DMS53 (cell line): ENCODE data around the gene GRB2.
"Not testable (repeated sequence)": the region's sequence is repeated elsewhere in the genome, so short reads cannot be mapped to it uniquely, and the experiment has no call there.

ENCODE experiments used
- DNase-seq: peaks from one replicate; lab custom pipeline; 2025; lab: John Stamatoyannopoulos, UW

Gene GRB2

DNA sequence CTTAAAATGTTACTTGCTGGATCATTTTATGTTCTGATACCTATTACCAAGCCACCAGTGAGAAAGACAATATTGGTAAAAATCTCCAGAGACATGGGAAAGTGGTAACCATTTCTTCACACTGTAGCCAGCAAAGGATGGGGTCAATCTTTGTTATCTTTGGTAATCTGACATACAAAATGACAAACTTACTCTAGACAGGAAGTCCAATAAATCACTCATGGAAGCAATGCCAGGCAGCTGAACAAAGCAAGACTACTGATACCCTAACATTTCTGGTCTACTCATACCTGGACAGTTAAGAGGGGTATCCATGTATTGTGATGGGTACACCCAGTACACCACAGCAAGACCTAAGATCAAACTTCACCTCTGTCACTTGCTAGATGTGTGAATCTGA, 19.0 kb downstream of the GRB2 start:
- no peak for DNase-seq

GRCh38 chr17:75384751-75385150, 20.7 kb downstream of the GRB2 start:
- no peak for DNase-seq

GRCh38 chr17:75383842-75384195, 21.7 kb downstream of the GRB2 start:
- no peak for DNase-seq

DNA sequence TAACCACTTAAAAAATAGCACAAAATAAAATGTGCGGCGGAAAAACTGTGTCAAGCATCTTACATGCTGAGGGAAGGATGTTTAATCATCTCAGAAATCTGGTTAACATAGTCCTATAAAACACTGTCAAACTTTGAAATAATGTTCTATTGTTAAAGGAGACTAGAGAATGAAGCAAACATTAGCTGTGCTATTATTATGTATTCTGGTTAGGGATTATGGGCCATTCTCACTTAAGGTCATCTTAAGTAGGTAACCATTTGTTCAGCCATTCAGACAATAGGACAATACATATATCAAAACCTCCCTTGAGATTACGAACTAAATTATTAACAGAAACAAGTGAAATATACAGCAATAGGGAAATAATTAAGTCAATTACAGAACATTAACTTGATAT, 24.7 kb downstream of the GRB2 start:
- no peak for DNase-seq

GRCh38 chr17:75380315-75380714, 25.2 kb downstream of the GRB2 start:
- DNase-seq = no peak

DNA sequence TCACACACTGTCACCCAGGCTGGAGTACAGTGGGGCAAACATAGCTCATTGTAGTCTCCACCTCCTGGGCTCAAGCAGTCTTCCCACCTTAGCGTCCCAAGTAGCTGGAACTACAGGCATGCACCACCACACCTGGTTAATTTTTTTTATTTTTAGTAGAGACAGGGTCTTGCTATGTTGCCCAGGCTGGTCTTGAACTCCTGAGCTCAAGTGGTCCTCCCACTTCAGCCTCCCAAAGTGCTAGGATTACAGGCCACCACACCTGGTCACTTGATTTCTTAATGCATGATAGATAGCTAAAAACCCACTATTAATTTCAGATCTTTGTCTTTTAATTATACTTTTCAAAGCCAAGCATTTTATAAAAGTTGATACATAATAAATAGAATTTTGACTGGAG, 26.1 kb downstream of the GRB2 start:
- DNase-seq = not testable (repeated sequence)

- DNase-seq = no peak
Measured at GRCh38 chr17:75373280-75373679, 32.2 kb downstream of the GRB2 start.

DNA sequence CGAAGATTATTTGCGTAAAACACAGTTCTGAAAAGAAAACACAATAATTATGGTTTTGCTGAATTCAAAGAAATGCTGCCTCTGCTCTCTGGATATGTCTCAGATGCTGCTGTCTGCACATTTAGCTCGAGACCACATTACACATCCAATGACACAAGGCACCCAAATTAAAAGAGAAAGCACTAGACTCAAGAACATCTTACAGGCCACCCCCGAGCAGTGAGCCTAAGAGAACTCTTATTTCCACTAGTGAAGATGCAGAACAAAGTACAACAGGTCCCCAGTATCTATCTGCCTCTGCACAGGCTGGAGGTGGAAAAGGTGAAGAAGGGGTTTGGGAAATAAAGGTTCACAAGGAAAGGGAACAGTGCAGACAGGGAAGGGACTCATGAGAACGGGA, 33.5 kb downstream of the GRB2 start:
- no peak for DNase-seq

DNA sequence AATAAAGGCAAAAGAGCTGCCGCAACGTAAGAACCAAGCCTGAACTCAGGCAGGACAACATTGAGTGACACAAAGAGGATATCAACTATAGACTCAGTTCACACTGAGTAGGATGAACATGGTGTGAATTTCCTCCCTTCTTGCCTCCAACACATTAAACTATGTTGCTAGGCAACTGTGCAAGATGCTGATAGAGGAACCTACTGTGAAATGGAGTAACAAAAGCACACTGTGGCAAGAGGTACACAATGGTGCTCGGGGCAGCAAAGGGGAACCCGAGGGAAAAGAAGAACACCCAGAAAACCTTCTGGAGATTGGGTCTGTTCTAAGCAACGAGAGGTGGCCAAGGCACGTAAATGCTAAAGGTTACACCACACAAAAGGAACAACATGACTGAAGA, 34.1 kb downstream of the GRB2 start:
- no peak for DNase-seq

GRCh38 chr17:75370286-75370915, 35.1 kb downstream of the GRB2 start:
- DNase-seq = no peak

DNA sequence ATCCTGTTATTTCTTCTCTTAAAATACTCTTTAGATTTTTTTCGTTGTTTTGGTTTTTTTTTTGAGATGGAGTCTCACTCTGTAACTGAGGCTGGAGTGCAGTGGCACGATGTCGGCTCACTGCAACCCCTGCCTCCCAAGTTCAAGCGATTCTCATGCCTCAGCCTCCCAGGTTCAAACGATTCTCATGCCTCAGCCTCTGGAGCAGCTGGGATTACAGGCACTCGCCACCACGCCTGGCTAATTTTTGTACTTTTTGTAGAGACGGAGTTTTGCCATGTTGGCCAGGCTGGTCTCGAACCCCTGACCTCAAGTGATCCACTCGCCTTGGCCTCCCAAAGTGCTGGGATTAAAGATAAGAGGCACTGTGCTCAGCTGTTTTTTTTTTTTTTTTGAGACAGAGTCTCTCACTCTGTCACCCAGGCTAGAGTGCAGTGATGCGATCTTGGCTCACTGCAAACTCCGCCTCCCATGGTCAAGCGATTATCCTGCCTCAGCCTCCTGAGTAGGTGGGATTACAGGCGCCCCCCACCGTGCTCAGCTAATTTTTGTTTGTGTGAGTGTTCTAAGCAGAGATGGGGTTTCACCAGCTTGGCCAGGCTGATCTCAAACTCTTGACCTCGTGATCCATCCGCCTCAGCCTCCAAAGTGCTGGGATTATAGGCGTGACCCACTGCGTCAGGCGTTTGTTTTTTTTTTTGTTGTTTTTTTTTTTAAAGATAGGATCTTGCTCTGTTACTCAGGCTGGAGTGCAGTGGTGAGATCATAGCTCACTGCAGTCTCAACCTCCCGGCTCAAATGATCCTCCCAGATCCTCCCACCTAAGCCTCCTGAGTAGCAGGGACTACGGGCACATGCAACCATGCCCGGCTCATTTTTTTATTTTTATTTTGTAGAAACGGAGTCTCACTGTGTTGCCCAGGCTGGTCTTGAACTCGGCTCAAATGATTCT, 37.4 kb downstream of the GRB2 start:
- not testable (repeated sequence) for DNase-seq

GRCh38 chr17:75367312-75367711, 38.2 kb downstream of the GRB2 start:
- DNase-seq = no peak

DNA sequence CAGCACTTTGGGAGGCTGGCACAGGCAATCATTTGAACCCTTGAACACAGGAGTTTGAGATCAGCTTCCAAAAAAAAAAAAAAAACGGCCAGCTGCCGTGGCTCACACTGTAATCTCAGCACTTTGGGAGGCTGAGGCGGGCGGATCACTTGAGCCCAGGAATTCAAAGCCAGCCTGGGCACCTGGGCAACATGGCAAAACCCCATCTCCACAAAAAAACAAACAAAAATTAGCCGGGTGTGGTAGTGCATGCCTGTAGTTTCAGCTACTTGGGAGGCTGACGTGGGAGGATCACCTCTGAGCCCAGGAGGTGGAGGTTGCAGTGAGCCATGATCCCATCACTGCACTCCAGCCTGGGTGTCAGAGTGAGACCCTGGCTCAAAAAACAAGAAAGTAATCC, 39.0 kb downstream of the GRB2 start:
- DNase-seq = no peak

DNA sequence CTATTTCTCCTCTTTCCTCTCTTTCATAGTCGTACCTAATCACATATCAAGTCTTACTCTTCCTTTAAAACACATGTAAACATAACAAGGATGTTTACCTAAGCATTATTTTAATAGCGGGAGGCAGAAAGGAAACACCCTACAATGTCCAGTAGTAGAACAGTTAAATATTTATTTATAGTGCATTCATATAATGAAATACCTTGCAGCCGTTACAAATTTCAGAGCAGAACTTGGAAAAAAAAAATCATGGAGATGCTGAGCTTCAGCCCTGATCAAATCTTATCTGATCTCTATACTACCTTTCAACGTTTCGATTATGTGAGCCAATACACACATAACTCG, 39.6 kb downstream of the GRB2 start:
- DNase-seq = no peak

GRCh38 chr17:75365009-75365930, 40.2 kb downstream of the GRB2 start:
- DNase-seq = no peak

- DNase-seq = no peak
Measured at GRCh38 chr17:75364078-75364477, 41.4 kb downstream of the GRB2 start.

DNA sequence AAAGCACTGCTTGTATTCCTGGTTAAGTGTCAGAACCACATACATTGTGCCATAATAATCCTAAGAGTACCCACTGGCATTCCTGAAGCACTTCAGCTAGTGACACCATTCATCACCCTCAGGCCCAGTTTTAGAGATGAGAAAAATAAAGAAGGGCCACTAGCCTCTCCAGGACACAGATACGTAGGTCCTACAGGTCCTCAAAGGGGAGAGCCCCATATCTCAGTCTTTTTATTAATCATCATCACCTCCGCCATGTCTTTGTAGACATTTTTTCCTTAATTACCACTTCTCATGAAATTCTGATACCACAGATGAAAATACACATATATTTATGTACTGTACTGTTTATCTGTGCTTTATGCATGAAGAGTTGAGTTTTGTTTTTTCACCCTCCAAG, 43.5 kb downstream of the GRB2 start:
- DNase-seq = no peak

GRCh38 chr17:75361344-75361743, 44.1 kb downstream of the GRB2 start:
- DNase-seq = no peak

DNA sequence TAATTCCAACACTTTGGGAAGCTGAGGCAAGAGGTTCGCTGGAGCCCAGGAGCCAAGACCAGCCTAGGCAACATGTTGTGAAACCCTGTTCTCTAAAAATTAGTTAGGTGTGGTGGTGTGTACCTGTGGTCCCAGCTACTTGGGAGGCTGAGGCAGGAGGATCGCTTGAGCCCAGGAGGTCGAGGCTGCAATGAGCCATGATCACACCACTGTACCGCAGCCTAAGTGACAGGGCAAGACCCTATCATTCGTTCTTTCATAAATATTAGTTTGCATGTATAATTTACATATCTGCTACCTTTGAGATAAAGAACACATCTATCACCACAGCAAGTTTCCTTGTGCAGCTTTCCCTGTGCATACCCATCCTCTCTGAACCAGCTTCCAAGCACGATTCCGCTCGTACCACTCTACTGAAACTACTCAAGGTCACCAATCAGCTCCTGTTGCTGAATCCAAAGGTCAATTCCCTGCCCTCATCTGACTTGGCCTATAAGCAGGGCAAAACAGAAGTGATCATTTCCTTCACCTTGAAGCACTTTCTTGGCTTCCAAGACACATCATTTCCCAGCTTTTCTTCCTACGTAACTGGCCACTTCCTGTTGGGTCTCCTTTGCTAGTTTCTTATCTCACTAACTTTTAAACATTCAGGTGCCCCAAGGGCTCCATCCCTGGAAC, 49.1 kb downstream of the GRB2 start:
- no peak for DNase-seq

- no peak for DNase-seq
Measured at GRCh38 chr17:75353176-75353575, 52.3 kb downstream of the GRB2 start.

- DNase-seq = no peak
Measured at GRCh38 chr17:75352079-75352569, 53.4 kb downstream of the GRB2 start.

- no peak for DNase-seq
Measured at GRCh38 chr17:75350706-75351105, 54.8 kb downstream of the GRB2 start.
